HG03565 (cell line): Measurements from ENCODE around the gene YIPF5.

Source experiments
- ATAC-seq: cut with Tn5 transposase; IDR thresholded peaks from one replicate; pipeline ENCODE4 v1.9.1; 2021; ENCODE audit warnings: mild to moderate bottlenecking, moderate library complexity; ENCODE audit not compliant: unreplicated experiment

YIPF5 gene

GRCh38 chr5:144128844-144129243 is 41.6 kb downstream of the YIPF5 start:
- no peak for ATAC-seq

GRCh38 chr5:144126707-144127106 is 43.8 kb downstream of the YIPF5 start:
- ATAC-seq = no peak

DNA sequence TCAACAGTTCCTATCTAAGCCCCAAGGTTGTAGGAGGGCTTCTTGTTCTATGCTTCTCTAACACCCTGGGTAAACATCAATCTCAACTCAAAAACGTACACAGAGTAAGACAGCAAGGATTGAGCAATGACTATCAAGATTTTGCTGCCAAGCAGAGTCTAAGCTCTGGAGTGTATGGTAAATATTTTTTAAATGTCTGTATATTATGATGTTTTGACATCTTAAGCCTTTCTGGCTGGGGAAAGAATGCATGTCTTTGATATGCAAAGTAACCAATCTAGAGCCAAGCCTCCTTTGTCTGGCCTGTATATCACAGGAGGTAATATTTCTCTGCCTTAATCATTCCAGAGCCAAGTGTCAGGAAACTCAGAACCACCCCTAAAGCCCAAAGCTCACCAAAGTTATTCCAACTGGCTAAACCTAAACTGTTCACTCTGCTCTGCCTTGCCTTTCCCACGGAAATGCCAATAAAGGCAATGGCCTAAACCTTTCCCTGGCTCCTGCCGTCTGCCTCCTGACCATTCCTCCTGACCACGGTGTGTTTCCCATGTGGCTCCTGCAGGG is 45.2 kb downstream of the YIPF5 start:
- ATAC-seq = no peak

DNA sequence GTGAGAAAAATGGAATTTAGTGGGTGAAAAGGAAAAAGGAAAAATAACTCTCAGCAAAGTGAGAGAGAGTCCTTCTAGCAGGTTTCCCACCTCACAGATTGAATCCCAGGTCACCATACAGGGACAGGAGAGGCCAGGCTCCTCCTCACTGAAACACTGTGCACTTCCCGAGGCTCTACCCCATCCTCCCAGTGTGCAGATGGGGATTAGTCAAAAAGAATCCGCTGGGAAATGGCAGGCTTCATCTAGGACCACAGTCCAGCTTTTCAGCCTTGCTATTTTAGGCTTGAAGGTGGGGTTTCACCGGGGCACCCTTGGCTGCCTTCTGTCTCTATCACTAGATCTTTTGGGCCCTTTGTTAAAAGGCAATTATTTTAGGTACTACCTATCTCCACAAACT is 47.8 kb downstream of the YIPF5 start:
- no peak for ATAC-seq

DNA sequence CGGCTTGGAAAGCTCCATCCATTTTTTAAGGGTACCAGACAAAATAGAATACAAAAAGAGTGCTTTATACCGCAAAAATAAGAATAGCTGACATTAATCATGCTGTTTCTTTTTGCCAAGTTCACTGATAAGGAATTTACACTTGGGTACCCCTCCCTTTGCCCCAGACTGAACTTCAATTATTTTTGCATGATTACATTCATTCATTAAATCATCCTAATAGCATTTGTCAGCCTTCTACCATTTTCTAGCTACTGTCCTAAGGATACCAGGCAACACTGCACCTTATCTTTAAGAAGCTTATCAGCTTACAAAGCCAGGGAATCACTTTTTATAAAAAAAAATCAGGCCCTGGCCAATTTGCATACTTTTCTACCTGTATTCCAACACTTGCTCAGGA is 48.4 kb downstream of the YIPF5 start:
- ATAC-seq = no peak

DNA sequence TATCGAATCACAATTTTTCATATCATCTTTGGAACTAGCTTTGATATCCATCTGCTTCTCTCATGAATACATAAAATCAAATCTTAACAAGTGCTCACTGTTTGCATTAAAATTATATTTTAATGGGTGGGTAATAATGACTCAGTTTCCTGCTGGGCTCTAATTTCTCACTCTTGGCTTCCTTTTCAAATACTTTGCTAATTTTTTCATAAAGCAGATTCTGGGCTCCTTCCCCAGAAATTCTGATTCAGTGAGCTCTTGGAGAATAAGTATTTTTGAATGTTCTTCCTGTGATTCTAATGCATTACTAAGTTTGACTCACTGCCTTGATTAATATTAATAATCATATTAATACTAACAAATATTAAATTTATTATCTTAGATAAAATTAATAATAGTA is 48.9 kb downstream of the YIPF5 start:
- ATAC-seq = no peak

- ATAC-seq = no peak
Measured at GRCh38 chr5:144120661-144121180, 49.7 kb downstream of the YIPF5 start.

GRCh38 chr5:144117412-144117811 is 53.0 kb downstream of the YIPF5 start:
- ATAC-seq = no peak

- no peak for ATAC-seq
Measured at GRCh38 chr5:144114571-144114970, 55.9 kb downstream of the YIPF5 start.
